ENCODE measurements around the gene HUS1. TPM values are rescaled to one million over a fixed set of nuclear protein-coding genes. Genes with fewer than 3 reads are reported as not detected.

The HUS1 gene
- total and polyA plus RNA-seq, 2 of the 13 experiments (the other 11 are each of a cell fraction or from before 2014, with no cell fraction given): 14.8 to 16.9 TPM

GRCh38 chr7:47932016-47932415, 47.4 kb downstream of the HUS1 start (continued):
- no peak for TF ChIP-seq ZNF263 (CRISPR knock-in tag; IDR thresholded peaks at IDR 0.05)
- TF ChIP-seq YY1 (IDR thresholded peaks at IDR 0.05; ENCODE audit: insufficient read depth, insufficient replicate concordance, low read depth, low read length): no peak
- no peak for TF ChIP-seq REST (IDR thresholded peaks at IDR 0.05; ENCODE audit: borderline replicate concordance in 1 of 2, low read depth in 1 of 2, low read length in 2 of 2)
- no peak for TF ChIP-seq ZNF713 (CRISPR knock-in tag; IDR thresholded peaks at IDR 0.05)
- no peak for TF ChIP-seq GATA4 (IDR thresholded peaks at IDR 0.05; ENCODE audit: borderline replicate concordance, low read depth)
- TF ChIP-seq POLR2A (IDR thresholded peaks at IDR 0.05; ENCODE audit: insufficient read depth in 1 of 2, low read depth in 2 of 2, low read length in 2 of 2): no peak
- TF ChIP-seq ZFP91 (CRISPR knock-in tag; IDR thresholded peaks at IDR 0.05; ENCODE audit: borderline replicate concordance): no peak
- no peak for TF ChIP-seq KLF9 (CRISPR knock-in tag; IDR thresholded peaks at IDR 0.05; ENCODE audit: low read depth)
- TF ChIP-seq ZNF333 (CRISPR knock-in tag; IDR thresholded peaks at IDR 0.05; ENCODE audit: borderline replicate concordance): no peak
- no peak for TF ChIP-seq ZNF607 (CRISPR knock-in tag; IDR thresholded peaks at IDR 0.05; ENCODE audit: borderline replicate concordance)
- TF ChIP-seq ZNF883 (CRISPR knock-in tag; IDR thresholded peaks at IDR 0.05; ENCODE audit: not compliant biosample characterization): no peak
